ENCODE data around the gene ATAD3C. TPM values are rescaled to one million over a fixed set of nuclear protein-coding genes. Genes with fewer than 3 reads are reported as not detected.

ATAD3C gene
- total and polyA plus RNA-seq, 2 experiments from 2014 or later = 0.51 TPM; not detected in 1

DNA sequence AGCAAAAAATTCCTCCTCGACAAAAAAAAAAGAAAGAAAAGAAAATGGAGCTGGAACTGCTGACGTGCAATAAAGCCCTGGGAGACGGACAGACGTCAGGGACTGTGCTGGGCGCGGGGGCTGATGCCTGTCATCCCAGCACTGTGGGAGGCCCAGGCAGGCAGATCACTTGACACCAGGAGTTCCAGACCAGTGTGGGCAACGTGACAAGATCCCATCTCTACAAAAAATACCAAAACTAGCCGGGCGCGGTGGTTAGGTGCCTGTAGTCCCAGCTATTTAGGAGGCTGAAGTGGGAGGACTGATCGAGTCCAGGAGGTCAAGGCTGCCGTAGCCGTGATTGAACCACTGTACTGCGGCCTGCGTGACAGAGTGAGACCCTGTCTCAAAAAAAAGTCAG lies 24.8 kb upstream of the ATAD3C start:
- in situ Hi-C loops (cut with MboI) = no loop called here

DNA sequence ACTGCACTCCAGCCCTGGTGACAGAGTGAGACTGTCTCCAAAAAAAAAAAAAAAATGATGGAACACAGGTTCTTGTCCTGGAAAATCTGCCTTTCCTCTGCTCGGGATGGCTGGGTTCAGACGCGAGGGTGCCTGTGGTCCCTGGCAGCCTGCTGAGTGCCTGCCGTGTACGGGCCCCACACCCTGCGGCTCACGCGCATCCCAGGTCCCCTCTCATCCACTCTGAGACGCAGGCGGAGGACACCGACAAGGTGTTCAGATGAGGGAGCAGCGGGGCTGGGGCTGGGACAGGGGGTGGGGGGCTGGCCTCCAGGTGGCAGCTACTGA lies 24.1 kb upstream of the ATAD3C start:
- no peak overlapping the region for H3K4me2 ChIP-seq (ENCODE audit: unreplicated experiment)
- no peaks in the 10 kb centered on the region for H3K9me3 ChIP-seq (ENCODE audit: low read depth)
- no peak overlapping the region for H2AFZ ChIP-seq
- no peaks in the 10 kb centered on the region for H3K36me3 ChIP-seq (ENCODE audit: low read depth)
- 58 to 61% methylated on average over 11 to 12 of the region's 12 CpGs for whole genome bisulfite sequencing, 2 experiments (ENCODE audit: low coverage in 1 of 2, low lambda C conversion rate in 2 of 2, missing lambda C conversion rate in 2 of 2)
- TF ChIP-seq EZH2 (IDR thresholded peaks at IDR 0.05; ENCODE audit: insufficient read depth, poor library complexity, severe bottlenecking) (no peak), EZH2phosphoT487 (IDR thresholded peaks at IDR 0.05; ENCODE audit: insufficient read depth, low read depth) (no peak)
- no peaks in the 10 kb centered on the region for H3K27me3 ChIP-seq (replicated peaks; ENCODE audit: insufficient read depth)
- in situ Hi-C loops (cut with MboI) = no loop called here
- H3K9me2 ChIP-seq (ENCODE audit: insufficient read depth) = no peaks in the 10 kb centered on the region
- no peak for DNase-seq
- H3K9ac ChIP-seq = no peak overlapping the region
- no peak overlapping the region for H3K27ac ChIP-seq
- no peaks in the 10 kb centered on the region for H4K20me1 ChIP-seq (ENCODE audit: insufficient read depth)
- H3K4me1 ChIP-seq (ENCODE audit: insufficient read depth) = no peaks in the 10 kb centered on the region
- H3K79me2 ChIP-seq (ENCODE audit: insufficient read depth) = no peaks in the 10 kb centered on the region
- 0 out of 2 replicates have a peak, but pooled peaks cover 7% of the 10 kb centered on the region for H3F3A ChIP-seq (ENCODE audit: insufficient read depth)
- H3K4me3 ChIP-seq = no peak overlapping the region

More for the DNA sequence above, 24.8 kb upstream of the ATAD3C start:
- H3K9me3 ChIP-seq (ENCODE audit: low read depth) = no peaks in the 10 kb centered on the region
- no peaks in the 10 kb centered on the region for H3K79me2 ChIP-seq (ENCODE audit: insufficient read depth)
- no peaks in the 10 kb centered on the region for H3K27me3 ChIP-seq (replicated peaks; ENCODE audit: insufficient read depth)
- no peak for DNase-seq
- H3F3A ChIP-seq (ENCODE audit: insufficient read depth) = 0 out of 2 replicates have a peak, but pooled peaks cover 3% of the 10 kb centered on the region
- H2AFZ ChIP-seq = no peak overlapping the region
- no peaks in the 10 kb centered on the region for H4K20me1 ChIP-seq (ENCODE audit: insufficient read depth)
- TF ChIP-seq EZH2 (IDR thresholded peaks at IDR 0.05; ENCODE audit: insufficient read depth, poor library complexity, severe bottlenecking) = no peak
- TF ChIP-seq EZH2phosphoT487 (IDR thresholded peaks at IDR 0.05; ENCODE audit: insufficient read depth, low read depth) = no peak
- no peaks in the 10 kb centered on the region for H3K36me3 ChIP-seq (ENCODE audit: low read depth)
- no peak overlapping the region for H3K4me2 ChIP-seq (ENCODE audit: unreplicated experiment)
- no peaks in the 10 kb centered on the region for H3K4me1 ChIP-seq (ENCODE audit: insufficient read depth)
- WGBS, 2 experiments (ENCODE audit: low coverage in 1 of 2, low lambda C conversion rate in 2 of 2, missing lambda C conversion rate in 2 of 2) = 77 to 79% methylated on average over 14 to 15 of the region's 15 CpGs
- H3K27ac ChIP-seq = no peak overlapping the region
- H3K4me3 ChIP-seq = no peak overlapping the region
- no peak overlapping the region for H3K9ac ChIP-seq
- no peaks in the 10 kb centered on the region for H3K9me2 ChIP-seq (ENCODE audit: insufficient read depth)

DNA sequence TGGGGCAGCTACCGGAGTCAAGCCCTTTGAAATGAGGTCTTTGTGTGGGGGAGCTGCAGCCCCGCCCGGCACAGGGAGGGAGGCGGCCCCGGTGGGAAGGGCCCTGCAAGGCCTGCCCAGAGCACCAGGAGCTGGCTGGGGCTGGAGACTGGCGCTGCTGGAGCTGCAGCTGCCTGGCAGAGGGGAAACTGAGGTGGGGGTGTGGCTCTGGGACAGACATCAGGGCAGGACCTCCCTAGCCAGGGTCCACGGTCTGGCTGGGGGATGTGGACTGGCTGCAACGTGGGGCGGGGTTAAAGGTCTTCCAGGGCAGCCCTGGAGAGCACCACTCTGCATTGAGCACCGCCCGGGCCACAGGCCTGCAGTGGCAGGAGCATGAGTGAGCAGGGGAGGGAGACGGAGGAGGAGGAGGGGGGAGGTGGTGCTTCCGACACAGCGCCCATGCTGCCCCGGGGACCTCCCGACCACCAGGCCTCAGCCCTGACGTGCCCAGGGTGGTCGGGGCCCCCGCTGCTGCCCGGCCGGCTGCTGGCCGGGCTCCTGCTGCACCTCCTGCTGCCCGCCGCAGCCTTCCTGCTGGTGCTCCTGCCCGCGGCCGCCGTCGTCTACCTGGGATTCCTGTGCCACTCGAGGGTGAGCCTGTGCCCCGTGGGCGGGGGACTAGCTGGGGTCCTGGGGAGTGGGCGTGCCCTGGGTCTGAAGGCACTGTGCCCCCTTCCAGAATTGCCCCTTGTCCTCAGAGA lies 23.6 kb upstream of the ATAD3C start:
- Histone ChIP-seq H3K4me2 (ENCODE audit: unreplicated experiment) (no peak overlapping the region), H4K20me1 (ENCODE audit: insufficient read depth) (no peaks in the 10 kb centered on the region), H3K27me3 (replicated peaks; ENCODE audit: insufficient read depth) (no peaks in the 10 kb centered on the region), H3K9ac (no peak overlapping the region), H3K27ac (no peak overlapping the region), H3K9me3 (ENCODE audit: low read depth) (no peaks in the 10 kb centered on the region), H3K36me3 (ENCODE audit: low read depth) (no peaks in the 10 kb centered on the region), H3K9me2 (ENCODE audit: insufficient read depth) (no peaks in the 10 kb centered on the region), H2AFZ (no peak overlapping the region), H3K4me1 (ENCODE audit: insufficient read depth) (no peaks in the 10 kb centered on the region), H3K4me3 (no peak overlapping the region), H3K79me2 (ENCODE audit: insufficient read depth) (no peaks in the 10 kb centered on the region), H3F3A (ENCODE audit: insufficient read depth) (0 out of 2 replicates have a peak, but pooled peaks cover 7% of the 10 kb centered on the region)
- in situ Hi-C loops (cut with MboI) = no loop called here
- 38 to 40% methylated on average over 20 to 25 of the region's 33 CpGs for WGBS, 2 experiments (ENCODE audit: low coverage in 1 of 2, low lambda C conversion rate in 2 of 2, missing lambda C conversion rate in 2 of 2)
- TF ChIP-seq EZH2phosphoT487 (IDR thresholded peaks at IDR 0.05; ENCODE audit: insufficient read depth, low read depth) = no peak
- no peak for TF ChIP-seq EZH2 (IDR thresholded peaks at IDR 0.05; ENCODE audit: insufficient read depth, poor library complexity, severe bottlenecking)
- DNase-seq = no peak

DNA sequence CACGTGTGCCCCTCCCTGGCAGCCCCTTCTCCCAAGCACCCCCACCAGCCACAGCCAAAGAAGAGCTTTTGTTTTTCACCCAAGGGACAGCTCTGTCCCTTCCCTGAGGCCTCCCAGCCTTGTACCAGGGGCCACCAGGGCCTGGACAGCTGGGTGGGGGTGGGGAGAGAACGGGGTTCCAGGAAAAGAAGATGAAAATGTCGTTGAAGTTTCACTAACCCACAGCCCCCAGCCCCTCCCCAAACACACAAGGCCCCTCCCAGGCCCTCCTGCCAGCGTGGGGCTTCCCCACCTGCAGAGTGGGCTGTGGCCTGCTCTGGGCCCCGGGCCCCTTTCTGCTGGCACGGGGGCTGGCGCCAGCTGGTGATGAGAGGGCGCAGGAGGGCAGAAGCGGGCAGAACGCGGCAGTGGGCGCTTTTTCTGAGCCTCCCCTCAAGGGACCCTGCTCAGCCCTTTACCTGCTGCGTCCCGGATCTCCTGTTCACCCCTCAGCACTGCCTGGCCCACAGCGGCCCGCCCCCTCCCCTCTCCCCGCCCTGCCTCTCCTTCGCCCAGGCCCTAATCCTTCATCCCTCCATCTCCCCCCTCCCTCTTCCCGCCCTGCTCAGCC lies 22.9 kb upstream of the ATAD3C start:
- H3K79me2 ChIP-seq (ENCODE audit: insufficient read depth) = no peaks in the 10 kb centered on the region
- no peaks in the 10 kb centered on the region for H4K20me1 ChIP-seq (ENCODE audit: insufficient read depth)
- no peak overlapping the region for H3K9ac ChIP-seq
- no peak overlapping the region for H3K4me2 ChIP-seq (ENCODE audit: unreplicated experiment)
- no peak for DNase-seq
- no peaks in the 10 kb centered on the region for H3K36me3 ChIP-seq (ENCODE audit: low read depth)
- no peak overlapping the region for H3K27ac ChIP-seq
- H3K4me1 ChIP-seq (ENCODE audit: insufficient read depth) = no peaks in the 10 kb centered on the region
- WGBS, 2 experiments (ENCODE audit: low coverage in 1 of 2, low lambda C conversion rate in 2 of 2, missing lambda C conversion rate in 2 of 2) = 40 to 51% methylated on average over 10 to 19 of the region's 19 CpGs
- no peaks in the 10 kb centered on the region for H3K27me3 ChIP-seq (replicated peaks; ENCODE audit: insufficient read depth)
- 0 out of 2 replicates have a peak, but pooled peaks cover 7% of the 10 kb centered on the region for H3F3A ChIP-seq (ENCODE audit: insufficient read depth)
- no peaks in the 10 kb centered on the region for H3K9me2 ChIP-seq (ENCODE audit: insufficient read depth)
- H3K4me3 ChIP-seq = no peak overlapping the region
- H2AFZ ChIP-seq = no peak overlapping the region
- H3K9me3 ChIP-seq (ENCODE audit: low read depth) = no peaks in the 10 kb centered on the region
- in situ Hi-C loops (cut with MboI) = no loop called here
- no peak for TF ChIP-seq EZH2 (IDR thresholded peaks at IDR 0.05; ENCODE audit: insufficient read depth, poor library complexity, severe bottlenecking)
- TF ChIP-seq EZH2phosphoT487 (IDR thresholded peaks at IDR 0.05; ENCODE audit: insufficient read depth, low read depth) = no peak

Data from GM23248 (cell line).